Muscle of arm (tissue), 12 donors: ENCODE data around the gene WFDC2. TPM values are rescaled to one million over a fixed set of nuclear protein-coding genes. Genes with fewer than 3 reads are reported as not detected.

Source experiments
- DNase-seq: peaks from one replicate; pipeline ENCODE4 v3.0.0-alpha.2; 2013
- polyA plus RNA-seq, 12 donors: library from polyadenylated mRNA; unstranded; fragments of 120-200 nt; gene quantifications; one replicate each; pipeline ENCODE4 v1.2.1, GENCODE V29; 2013; ENCODE audit not compliant: insufficient read length in 12 of 12

The WFDC2 gene
- polyA plus RNA-seq, 12 donors, result 0.74 to 4.2 (median 1.2) TPM; not detected in 5

DNA sequence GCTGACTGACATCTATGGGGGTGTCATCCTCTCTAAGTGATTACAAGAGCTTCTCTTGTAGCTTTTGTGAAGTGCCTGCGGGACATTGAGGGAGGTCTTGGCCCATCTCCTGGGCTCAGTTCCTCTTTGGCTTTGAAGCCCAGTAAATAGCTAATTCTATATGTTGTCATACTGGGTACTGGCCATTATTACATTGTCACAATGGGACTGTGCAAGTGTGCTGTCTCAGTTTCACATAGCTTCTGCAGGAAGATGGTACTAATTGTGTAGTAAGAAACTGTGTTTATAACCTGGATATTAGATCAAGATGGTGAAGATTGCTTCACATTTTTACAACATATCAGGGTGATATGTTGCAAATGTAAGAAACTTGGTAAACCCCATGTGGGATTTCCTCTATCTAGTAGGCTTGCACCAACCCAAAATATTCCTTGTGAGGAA, 26.0 kb downstream of the WFDC2 start:
- no peak for DNase-seq

DNA sequence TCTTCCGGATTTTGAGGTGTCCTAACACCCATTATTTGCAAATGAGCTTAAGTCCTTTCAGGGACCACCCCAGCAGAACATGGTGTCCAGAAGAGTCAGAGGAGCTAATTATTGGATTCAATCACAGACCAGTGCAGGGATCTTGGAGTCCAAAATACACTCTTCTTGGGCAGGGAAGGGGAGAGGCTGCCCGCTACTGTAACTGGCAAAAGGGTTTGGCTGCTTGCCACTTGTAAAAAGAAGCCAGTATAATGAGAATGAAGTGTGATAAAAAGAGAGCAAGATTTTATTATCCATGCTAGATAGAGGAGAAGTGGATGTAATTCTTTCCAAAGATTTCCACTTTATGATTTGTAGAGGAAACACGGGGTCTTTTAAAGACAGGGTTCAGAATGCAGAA, 26.6 kb downstream of the WFDC2 start:
- DNase-seq, result no peak

DNA sequence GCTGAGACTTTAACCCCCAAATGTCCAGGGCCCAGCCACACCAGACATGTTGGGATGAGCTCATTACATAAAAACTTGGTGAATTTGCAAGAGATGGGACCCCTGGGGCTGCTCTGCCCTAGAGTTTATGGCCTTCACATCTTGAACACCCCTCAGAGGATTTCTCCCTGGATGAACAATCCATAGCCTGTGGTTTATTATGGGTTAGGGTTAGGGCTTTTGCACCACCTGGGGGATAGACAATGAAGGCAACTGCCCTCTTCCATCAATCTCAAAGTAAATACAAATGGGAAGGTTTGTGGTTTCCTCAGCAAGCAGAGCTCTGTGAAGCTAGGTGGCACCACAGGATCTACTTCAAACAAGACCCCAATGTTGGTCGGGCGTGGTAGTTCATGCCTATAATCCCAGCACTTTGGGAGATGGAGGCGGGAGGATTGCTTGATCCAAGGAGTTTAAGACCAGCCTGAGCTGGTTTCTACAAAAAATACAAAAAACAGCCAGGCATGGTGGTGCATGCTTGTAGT, 28.5 kb downstream of the WFDC2 start:
- DNase-seq, result no peak

DNA sequence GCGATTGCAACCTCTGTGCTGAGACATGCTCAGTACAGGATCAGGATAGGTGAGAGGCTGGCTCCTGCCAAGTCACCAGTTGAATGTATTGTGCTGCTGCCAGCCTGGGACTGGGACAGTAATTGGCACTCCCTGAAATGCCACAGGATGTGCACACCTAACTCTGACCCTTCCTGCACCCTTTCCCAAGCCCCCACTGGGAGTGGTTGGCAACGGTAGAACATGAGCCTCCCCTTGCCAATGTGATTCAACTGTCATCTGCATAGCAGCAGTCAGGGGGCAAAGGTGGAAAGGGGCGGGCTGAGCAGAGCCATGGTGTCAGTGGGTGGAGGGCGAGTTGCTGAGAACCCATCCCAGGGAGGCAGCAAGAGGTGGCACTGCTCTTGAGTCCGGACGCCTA, 30.5 kb downstream of the WFDC2 start:
- no peak for DNase-seq

DNA sequence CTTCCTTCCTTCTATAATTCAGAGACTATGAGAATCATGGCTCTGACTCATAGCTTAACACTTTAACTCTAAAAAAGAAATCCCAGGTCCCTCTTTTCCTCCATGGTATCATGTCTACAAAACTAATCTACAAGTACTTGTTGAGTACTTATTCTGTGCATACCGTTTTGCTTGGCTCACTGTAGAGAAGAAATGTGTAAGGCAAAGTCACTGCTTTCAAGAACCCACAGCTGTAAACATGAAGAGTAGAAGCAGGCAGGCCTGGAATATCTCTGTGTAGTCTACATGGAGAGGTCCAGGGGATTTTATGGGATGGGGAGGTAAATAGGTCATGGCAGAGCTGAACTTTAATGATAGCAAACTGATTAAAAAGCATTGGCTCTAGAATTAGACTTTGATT, 32.0 kb downstream of the WFDC2 start:
- DNase-seq, result no peak

DNA sequence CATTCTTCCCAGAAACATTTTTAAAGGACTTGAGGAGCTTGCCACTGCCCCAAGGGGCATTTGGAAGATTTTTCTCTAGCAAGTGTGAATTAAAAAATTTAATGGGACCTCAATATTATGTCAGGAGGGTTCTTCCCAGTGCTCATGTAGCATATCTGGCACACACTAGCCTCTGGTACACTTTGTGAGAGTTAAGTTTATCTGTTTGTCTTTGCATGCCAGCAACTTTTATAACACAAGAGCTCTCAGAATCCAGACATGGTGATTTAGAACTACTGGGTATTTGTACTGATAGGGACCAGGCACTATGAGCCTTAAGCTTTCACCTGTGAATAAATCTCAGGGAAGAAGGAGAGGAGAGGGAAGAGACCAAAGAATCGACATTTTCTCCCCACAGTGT, 33.0 kb downstream of the WFDC2 start:
- DNase-seq, result no peak

DNA sequence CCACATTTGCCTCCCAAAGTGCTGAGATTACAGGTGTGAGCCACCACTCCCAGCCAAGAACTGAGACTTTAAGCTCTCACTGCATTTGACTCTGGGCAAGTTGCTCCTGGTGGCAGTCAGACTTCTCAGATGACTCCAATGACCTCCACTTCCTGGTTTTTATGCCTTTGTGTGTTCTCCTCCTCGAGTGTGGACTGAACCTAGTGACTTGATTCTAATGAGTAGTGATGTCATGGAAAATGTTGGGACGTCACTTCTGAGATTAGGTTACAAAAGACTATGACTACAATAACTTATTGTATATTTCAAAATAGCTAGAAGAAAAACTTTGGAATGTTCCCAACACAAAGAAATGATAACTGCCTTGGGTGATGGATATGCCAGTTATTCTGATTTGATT, 33.9 kb downstream of the WFDC2 start:
- DNase-seq, result no peak

DNA sequence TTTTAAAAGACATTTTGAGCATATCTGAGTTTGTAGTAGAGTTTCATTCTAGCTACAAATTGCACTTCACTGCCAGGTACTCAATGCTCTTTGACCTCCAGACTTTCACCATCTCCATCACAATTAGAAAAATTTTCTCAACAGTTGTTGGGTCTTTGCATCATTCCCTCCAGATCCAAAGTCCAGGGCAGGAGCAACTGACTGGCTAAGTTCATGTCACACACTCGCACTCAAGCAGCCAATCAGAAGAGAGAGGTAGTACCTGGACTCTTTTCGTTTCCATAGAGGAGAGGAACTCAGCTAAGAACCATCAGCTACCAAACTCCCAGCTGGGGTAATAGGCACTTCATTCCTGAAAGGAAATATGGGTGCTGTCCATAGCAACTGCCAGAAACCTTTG, 36.8 kb downstream of the WFDC2 start:
- DNase-seq, result no peak

DNA sequence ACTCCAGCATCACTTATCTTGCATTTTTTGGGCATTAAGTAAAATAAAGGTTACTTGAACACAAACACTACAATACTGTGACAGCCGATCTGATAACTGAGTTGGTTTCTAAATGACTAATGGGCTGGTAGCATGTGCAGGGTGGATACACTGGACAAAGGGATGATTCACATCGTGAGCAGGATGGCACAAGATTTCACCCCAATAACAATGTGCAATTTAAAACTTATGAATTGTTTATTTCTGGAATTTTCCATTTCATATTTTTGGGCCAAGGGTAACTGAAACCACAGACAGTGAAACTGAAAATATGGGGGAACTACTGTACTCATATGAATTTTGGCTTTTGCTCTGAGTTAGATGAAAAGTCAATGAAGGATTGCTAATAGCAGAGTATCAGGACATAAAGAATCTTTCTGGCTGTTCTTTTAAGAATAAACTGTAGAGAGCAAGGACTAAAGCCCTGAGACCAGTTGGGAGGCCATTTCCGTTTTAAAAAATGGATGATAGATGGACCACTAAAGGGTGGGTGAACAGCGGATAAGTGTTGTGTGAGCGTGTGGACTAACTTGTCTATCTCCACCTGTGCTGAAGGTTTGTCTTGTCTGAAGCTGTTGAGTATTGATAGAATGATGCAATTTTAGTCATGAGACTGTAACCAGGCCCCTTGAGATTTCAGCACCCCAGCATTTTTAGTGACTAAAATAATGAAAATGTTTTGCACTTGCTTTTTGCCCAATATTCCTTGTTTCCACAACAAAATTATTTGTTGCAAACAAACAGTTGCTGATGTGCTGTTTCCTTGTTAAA, 37.7 kb downstream of the WFDC2 start:
- no peak for DNase-seq

DNA sequence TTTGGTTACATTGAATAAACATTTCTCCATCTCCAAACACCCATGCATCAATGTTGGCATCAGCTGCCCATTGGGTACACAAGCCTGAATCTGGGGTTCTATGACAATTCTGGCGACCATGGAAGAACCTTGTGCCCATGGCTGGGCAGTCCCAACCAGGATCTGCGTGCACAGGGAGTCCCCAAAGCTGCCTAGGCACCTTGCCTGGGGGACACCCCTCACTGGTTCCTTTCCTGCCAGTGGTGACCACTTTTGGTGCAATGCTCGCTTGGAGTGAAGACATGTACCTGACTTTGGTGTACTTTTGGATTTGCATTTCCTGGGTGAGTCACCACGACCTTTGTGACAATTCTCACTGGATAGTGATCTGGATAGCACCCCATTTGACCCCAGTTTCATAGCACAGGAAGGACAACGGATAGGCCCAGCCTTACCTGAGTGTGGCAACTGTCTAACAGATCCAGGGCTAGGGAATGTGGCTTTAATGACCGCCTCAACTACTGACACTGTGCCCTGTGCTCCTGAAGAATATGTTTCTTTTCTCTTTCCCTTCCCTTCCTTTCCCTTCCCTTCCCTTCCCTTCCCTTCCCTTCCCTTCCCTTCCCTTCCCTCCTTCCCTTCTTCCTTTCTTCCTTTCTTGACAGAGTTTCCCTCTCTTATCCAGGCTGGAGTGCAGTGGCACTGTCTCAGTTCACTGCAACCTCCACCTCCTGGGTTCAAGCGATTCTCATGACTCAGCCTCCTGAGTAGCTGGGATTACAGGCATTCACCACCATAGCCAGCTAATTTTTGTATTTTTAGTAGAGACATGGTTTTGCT, 38.7 kb downstream of the WFDC2 start:
- no peak for DNase-seq

DNA sequence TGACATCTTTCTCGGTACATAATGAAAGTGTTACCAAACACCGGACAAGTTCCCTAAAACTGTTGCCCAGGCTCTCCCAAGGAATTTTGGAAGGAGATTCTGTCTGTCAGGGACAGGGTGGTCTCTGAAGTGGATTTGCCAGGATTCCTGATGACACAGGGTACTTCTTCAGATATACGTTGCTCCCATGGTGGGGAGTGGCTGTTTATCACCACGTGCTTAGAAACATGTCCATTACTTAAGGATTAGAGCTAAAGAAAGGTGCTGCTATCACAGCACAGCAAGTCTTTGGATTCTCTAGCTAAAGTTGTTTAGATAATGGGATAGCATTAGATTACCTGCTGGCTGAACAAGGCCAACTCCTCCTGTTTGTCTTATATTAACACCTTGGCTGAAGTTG, 39.5 kb downstream of the WFDC2 start:
- no peak for DNase-seq

DNA sequence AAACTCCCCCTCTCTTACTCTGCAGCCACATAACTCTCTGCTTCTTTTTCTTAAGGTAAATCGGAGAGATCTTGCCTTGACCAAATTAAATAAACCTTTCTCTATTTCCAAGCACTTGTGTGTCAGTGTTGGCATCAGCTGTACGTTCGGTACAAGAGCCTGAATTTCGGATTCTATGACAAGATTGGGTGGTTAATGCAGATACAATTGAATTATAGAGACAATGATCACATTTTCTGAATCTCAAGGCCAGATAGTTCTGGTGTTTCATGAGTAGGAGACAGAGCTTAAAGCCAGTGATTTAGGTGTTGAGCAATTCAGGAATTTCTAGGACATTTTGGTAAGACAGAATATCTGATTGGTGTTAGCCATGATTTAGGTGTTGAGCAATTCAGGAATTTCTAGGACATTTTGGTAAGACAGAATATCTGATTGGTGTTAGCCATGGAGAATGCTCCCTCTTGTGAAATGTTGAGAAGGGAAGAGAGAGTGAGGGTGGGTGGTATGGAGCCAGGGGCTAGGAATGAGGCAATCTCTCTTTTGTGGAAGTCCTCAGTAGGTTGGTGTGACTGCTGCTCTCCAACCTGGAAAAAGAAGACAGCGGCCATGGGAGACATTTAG, 40.8 kb downstream of the WFDC2 start:
- no peak for DNase-seq

DNA sequence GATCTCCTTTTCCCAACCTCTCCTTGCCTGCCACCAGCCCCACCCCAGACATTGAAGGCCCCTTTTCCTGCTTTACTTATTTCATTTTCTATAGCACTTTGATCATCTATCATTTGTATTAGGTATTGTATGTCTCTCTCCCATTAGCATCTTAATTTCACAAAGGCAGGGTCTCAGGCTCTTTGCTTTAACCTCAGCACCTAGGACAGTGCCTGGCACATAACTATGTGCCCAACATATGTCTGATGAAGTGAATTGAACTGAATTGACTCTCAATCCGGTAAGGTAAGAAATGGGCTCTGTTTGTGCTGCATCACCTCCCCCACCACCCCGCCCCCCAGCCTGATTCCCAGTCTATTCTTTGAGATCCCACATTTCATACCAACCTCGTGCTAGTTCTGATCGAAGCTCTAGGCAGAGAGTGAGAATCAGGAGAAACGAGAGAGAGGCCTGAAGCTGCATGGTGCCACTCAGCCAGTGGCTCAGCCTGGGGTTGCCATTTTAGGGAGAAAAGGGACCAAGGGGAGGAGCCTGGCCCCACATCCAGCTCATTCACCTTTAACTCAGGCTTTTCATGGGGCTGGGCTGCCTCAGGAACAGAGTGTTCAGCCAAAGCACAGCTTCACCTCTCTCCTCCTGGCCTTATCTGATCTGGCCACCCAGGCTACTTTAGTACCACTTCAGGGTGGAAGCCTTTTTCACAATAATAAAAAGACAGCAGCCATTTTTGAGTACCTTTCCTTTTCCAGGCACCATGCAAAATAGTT, 45.8 kb downstream of the WFDC2 start, which contains the start of gene SPINT3:
TSS of gene SPINT3 (minus strand) at position 476 of the 767 bp plus-strand sequence. CDS start at position 462, 14 bp downstream.
- no peak for DNase-seq

DNA sequence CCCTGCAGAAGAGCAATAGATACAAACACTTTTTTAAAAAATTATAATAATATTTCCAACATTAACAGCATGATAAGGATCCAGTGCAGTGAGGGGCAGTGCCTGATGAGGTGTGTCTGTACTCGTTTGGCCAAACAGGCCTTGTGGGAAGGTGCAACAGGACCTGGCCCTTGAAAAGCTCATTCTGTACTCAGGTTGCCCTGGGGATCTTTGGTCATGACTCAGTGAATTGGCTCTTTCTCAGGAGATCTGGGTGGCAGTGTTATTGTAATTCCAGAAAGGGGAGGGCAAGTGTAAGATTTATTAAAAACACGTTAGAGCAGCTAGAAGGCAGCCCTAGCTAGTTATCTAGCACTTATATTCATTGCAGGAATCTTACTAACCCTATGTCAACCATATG, 48.7 kb downstream of the WFDC2 start:
- DNase-seq, result no peak

DNA sequence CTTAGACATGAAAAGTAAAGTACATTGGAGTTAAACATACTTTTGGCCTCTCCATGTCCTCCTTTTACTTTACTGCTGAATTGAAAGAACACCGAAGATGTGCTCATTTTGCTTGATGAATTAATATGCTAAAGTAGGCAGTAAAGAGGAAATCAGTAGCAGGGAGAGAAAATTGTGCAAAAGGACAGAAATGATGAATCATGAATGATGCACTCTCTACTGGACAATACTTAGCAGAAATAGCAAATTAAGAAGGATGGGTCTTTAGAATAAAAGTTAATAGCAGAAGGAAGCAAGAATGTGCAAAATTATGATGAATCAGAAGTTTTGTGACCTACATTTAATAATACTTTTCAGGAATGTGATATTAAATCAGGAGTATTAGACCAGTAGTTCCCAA, 54.3 kb downstream of the WFDC2 start:
- DNase-seq, result no peak

DNA sequence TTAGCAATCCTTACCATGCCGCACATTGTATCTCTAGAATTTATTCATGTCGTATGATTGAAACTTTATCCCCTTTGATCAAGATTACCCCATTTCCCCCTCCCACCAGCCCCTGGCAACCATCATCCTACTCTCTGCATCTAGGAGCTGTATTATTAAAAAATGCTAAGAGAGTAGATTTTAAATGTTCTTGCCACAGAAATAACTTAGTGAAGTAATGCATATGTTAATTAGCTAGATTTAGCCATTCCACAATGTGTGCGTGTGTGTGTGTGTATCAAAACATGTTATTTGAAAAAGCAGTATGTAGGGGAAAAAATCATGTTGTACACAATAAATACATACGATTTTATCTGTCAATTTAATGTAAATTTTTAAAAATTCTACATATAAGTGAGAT, 57.7 kb downstream of the WFDC2 start:
- no peak for DNase-seq

Other genes with a start within 250 kb of the WFDC2 start
- gene SEMG2, start 248.4 kb upstream of the WFDC2 start, polyA plus RNA-seq, result not detected
- 1 to 10 TPM in 4 of 12 donors, not detected in 8; 1.0 to 2.2 (median 1.3) TPM for gene SLPI, start 215.2 kb upstream of the WFDC2 start, polyA plus RNA-seq
- gene RBPJL, start 162.9 kb upstream of the WFDC2 start, polyA plus RNA-seq, result not detected
- under 1 TPM in 10 of 12 donors, not detected in 2; 0.23 to 0.85 (median 0.43) TPM for gene MATN4, start 161.5 kb upstream of the WFDC2 start, polyA plus RNA-seq
- gene SDC4, start 121.3 kb upstream of the WFDC2 start, polyA plus RNA-seq, result 10 to 100 TPM in 4 of 12 donors, 1 to 10 TPM in 7, not detected in 1; 6.8 to 21.4 (median 9.6) TPM
- gene SYS1, start 106.6 kb upstream of the WFDC2 start, polyA plus RNA-seq, result 10 to 100 TPM in 11 of 12 donors, not detected in 1; 13.7 to 24.6 (median 15.6) TPM
- gene TP53TG5, start 91.4 kb upstream of the WFDC2 start, polyA plus RNA-seq, result 1 to 10 TPM in 2 of 12 donors, under 1 TPM in 8, not detected in 2; 0.17 to 1.6 (median 0.61) TPM
- 10 to 100 TPM in 11 of 12 donors, not detected in 1; 19.2 to 31.0 (median 25.6) TPM for gene DBNDD2, start 61.5 kb upstream of the WFDC2 start, polyA plus RNA-seq
- 10 to 100 TPM in 11 of 12 donors, not detected in 1; 65.2 to 97.6 (median 73.5) TPM for gene PIGT, start 53.6 kb upstream of the WFDC2 start, polyA plus RNA-seq
- not detected for gene SPINT3, start 45.9 kb downstream of the WFDC2 start, polyA plus RNA-seq
- gene WFDC6, start 69.7 kb downstream of the WFDC2 start, polyA plus RNA-seq, result not detected
- gene EPPIN, start 77.6 kb downstream of the WFDC2 start, polyA plus RNA-seq, result under 1 TPM in 2 of 12 donors, not detected in 10; 0.07 to 0.11 TPM
- not detected for gene WFDC8, start 109.5 kb downstream of the WFDC2 start, polyA plus RNA-seq
- gene WFDC10A, start 160.0 kb downstream of the WFDC2 start, polyA plus RNA-seq, result not detected
- not detected for gene WFDC9, start 161.5 kb downstream of the WFDC2 start, polyA plus RNA-seq
- gene WFDC11, start 200.5 kb downstream of the WFDC2 start, polyA plus RNA-seq, result not detected
- under 1 TPM in 1 of 12 donors, not detected in 11; 0.13 TPM for gene WFDC13, start 232.3 kb downstream of the WFDC2 start, polyA plus RNA-seq
- not detected for gene WFDC10B, start 235.3 kb downstream of the WFDC2 start, polyA plus RNA-seq